Neural cell (in vitro differentiated cells): ENCODE results near the gene MLX.

Experiments
- MXI1 ChIP-seq: fragments of 450-650 bp; conservative IDR thresholded peaks from 2 replicates; pipeline ENCODE4 v1.6.1; 2014; ENCODE audit warnings: antibody characterized with exemption, mild to moderate bottlenecking; ENCODE audit not compliant: poor library complexity, severe bottlenecking
- POLR2AphosphoS5 ChIP-seq: IDR thresholded peaks from 2 replicates; pipeline ENCODE4 v1.6.1; 2012
- TAF1 ChIP-seq: IDR thresholded peaks from 2 replicates; pipeline ENCODE4 v1.6.1; 2012; ENCODE audit warnings: low read depth
- TF ChIP-seq, protein P1 (sequence below): fragments of 450-650 bp; IDR thresholded peaks from 2 replicates; pipeline ENCODE4 v1.5.1; 2014; ENCODE audit warnings: antibody characterized with exemption, mild to moderate bottlenecking, moderate library complexity; ENCODE audit not compliant: poor library complexity, severe bottlenecking
- TF ChIP-seq, protein P2 (sequence below): IDR thresholded peaks from 2 replicates; pipeline ENCODE4 v1.6.1; 2012; ENCODE audit warnings: borderline replicate concordance

- TF ChIP-seq, protein P1, sequence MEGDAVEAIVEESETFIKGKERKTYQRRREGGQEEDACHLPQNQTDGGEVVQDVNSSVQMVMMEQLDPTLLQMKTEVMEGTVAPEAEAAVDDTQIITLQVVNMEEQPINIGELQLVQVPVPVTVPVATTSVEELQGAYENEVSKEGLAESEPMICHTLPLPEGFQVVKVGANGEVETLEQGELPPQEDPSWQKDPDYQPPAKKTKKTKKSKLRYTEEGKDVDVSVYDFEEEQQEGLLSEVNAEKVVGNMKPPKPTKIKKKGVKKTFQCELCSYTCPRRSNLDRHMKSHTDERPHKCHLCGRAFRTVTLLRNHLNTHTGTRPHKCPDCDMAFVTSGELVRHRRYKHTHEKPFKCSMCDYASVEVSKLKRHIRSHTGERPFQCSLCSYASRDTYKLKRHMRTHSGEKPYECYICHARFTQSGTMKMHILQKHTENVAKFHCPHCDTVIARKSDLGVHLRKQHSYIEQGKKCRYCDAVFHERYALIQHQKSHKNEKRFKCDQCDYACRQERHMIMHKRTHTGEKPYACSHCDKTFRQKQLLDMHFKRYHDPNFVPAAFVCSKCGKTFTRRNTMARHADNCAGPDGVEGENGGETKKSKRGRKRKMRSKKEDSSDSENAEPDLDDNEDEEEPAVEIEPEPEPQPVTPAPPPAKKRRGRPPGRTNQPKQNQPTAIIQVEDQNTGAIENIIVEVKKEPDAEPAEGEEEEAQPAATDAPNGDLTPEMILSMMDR: no peak
- TF ChIP-seq MXI1 (no peak), TAF1 (no peak), POLR2AphosphoS5 (no peak)
- TF ChIP-seq, protein P2, sequence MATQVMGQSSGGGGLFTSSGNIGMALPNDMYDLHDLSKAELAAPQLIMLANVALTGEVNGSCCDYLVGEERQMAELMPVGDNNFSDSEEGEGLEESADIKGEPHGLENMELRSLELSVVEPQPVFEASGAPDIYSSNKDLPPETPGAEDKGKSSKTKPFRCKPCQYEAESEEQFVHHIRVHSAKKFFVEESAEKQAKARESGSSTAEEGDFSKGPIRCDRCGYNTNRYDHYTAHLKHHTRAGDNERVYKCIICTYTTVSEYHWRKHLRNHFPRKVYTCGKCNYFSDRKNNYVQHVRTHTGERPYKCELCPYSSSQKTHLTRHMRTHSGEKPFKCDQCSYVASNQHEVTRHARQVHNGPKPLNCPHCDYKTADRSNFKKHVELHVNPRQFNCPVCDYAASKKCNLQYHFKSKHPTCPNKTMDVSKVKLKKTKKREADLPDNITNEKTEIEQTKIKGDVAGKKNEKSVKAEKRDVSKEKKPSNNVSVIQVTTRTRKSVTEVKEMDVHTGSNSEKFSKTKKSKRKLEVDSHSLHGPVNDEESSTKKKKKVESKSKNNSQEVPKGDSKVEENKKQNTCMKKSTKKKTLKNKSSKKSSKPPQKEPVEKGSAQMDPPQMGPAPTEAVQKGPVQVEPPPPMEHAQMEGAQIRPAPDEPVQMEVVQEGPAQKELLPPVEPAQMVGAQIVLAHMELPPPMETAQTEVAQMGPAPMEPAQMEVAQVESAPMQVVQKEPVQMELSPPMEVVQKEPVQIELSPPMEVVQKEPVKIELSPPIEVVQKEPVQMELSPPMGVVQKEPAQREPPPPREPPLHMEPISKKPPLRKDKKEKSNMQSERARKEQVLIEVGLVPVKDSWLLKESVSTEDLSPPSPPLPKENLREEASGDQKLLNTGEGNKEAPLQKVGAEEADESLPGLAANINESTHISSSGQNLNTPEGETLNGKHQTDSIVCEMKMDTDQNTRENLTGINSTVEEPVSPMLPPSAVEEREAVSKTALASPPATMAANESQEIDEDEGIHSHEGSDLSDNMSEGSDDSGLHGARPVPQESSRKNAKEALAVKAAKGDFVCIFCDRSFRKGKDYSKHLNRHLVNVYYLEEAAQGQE: no peak
Observed at GRCh38 chr17:42525221-42525620, 41.7 kb upstream of the MLX start.
